Measurements from ENCODE around the gene PAQR6. TPM values are rescaled to one million over a fixed set of nuclear protein-coding genes. Genes with fewer than 3 reads are reported as not detected.
A peak's percentile ranks its signal among the peaks of the same experiment; 100 is the strongest.

PAQR6 gene
- total and polyA plus RNA-seq, 2 of the 8 experiments (the other 6 are each of a cell fraction or from before 2014, with no cell fraction given) = 7.1 to 11.3 TPM

DNA sequence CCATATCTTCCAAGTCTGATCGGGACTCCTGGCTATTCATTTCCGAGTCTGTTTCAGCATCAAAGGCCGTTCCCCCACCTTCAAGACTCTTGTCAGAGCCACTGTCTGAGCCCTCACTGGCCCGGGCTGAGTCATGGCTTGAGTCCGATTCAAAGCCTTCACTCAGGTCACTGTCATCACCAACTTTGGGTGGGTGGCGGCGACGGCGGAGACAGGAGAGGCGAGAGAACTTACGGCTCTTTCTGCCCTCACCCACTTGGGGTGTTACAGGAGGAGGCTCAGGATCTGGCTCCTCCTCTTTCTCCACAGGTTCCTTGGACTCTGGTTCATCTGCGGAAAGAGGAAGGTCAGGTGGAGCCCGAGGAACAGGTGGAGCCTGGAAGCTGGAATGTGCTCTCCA, 18.2 kb upstream of the PAQR6 start:
- POLR2A ChIA-PET (ENCODE audit: partially characterized antibody) = no interaction called here
- H3K79me1 ChIP-seq (ENCODE audit: low read depth, low read length) = no peaks in the 10 kb centered on the region
- H3K27ac ChIP-seq (ENCODE audit: low read depth, low read length) = no peak overlapping the region
- H3K18ac ChIP-seq (ENCODE audit: extremely low read depth, low read length) = no peak overlapping the region
- peaks cover 0 to 2% of the 10 kb centered on the region in 2 experiments; a peak in 1 of 4 replicates for H3K9me3 ChIP-seq (ENCODE audit: insufficient read depth in 2 of 2, low read depth in 1 of 2, low read length in 1 of 2)
- H3K36me3 ChIP-seq (ENCODE audit: control insufficient read depth in 2 of 4, insufficient read depth in 4 of 4, low read length in 3 of 4) = peaks cover 41 to 82% (median 73%) of the 10 kb centered on the region in 4 experiments
- H3K9ac ChIP-seq (replicated peaks in 1 of 4; ENCODE audit: extremely low read depth in 1 of 4, low read depth in 3 of 4, low read length in 3 of 4) = no peak overlapping the region
- DNase-seq (ENCODE audit: low read depth in 1 of 2, low spot score in 2 of 2) (no peak), FAIRE-seq (no peak)
- H3K14ac ChIP-seq (ENCODE audit: insufficient read length) = no peak overlapping the region
- no peak overlapping the region for H2BK15ac ChIP-seq (ENCODE audit: low read length)
- H2AK5ac ChIP-seq (ENCODE audit: low read depth, low read length) = no peak overlapping the region
- peaks cover 0 to 6% of the 10 kb centered on the region in 2 experiments for H4K20me1 ChIP-seq (replicated peaks in 1 of 2; ENCODE audit: control insufficient read depth in 1 of 2, insufficient read depth in 2 of 2, low read length in 2 of 2)
- H4K8ac ChIP-seq (ENCODE audit: extremely low read depth, insufficient read depth, low read length) = no peak overlapping the region
- 0 out of 3 replicates have a peak, but pooled peaks of 1 of the 2 experiments have one; percentile 4 for TF ChIP-seq POLR2A (IDR thresholded peaks at IDR 0.05; ENCODE audit: control extremely low read depth in 1 of 2, low read depth in 2 of 2, low read length in 2 of 2)
- TF ChIP-seq KDM4A (IDR thresholded peaks at IDR 0.05; ENCODE audit: low read depth, low read length, severe bottlenecking) = no peak
- H3K79me2 ChIP-seq (ENCODE audit: control insufficient read depth in 1 of 2, insufficient read depth in 2 of 2, low read length in 2 of 2) = no peaks in the 10 kb centered on the region
- no peak overlapping the region for H2BK5ac ChIP-seq (ENCODE audit: low read depth, low read length)
- no peaks in the 10 kb centered on the region for H3K4me1 ChIP-seq (replicated peaks in 1 of 4; ENCODE audit: control insufficient read depth in 3 of 4, insufficient read depth in 4 of 4, low read length in 3 of 4)
- no peak overlapping the region for H3K4me3 ChIP-seq (ENCODE audit: extremely low read depth in 1 of 4, insufficient read depth in 2 of 4, low read depth in 3 of 4, low read length in 4 of 4)
- H2AFZ ChIP-seq (ENCODE audit: low read length) = no peak overlapping the region
- H4K5ac ChIP-seq (ENCODE audit: insufficient read length, low read depth, low read length) = no peak overlapping the region
- no peak overlapping the region for H2BK120ac ChIP-seq (replicated peaks; ENCODE audit: low read depth, low read length)
- WGBS, 2 experiments (ENCODE audit: extremely low coverage in 1 of 2, insufficient coverage in 1 of 2, insufficient read length in 1 of 2, insufficient replicate concordance in 2 of 2, low coverage in 1 of 2, low lambda C conversion rate in 2 of 2, missing lambda C conversion rate in 1 of 2) = 96% methylated on average over 13 of the region's 13 CpGs; no CpG with 5 or more reads in 1 of the 2 experiments
- no peak overlapping the region for H4K91ac ChIP-seq (replicated peaks; ENCODE audit: insufficient read length, low read length)
- H2BK20ac ChIP-seq (ENCODE audit: low read length) = no peak overlapping the region
- H3K23me2 ChIP-seq (ENCODE audit: low read depth, low read length) = no peaks in the 10 kb centered on the region
- no peak overlapping the region for H2BK12ac ChIP-seq (ENCODE audit: low read depth, low read length)
- CTCF ChIA-PET (ENCODE audit: partially characterized antibody) = interaction anchor here (0.8 kb wide), 1 partner anchor 181 kb away, joined by 4 read pairs; no protein-coding TSS in a partner anchor
- no peaks in the 10 kb centered on the region for H3K27me3 ChIP-seq (replicated peaks in 1 of 4; ENCODE audit: control insufficient read depth in 3 of 4, extremely low read depth in 1 of 4, insufficient read depth in 3 of 4, low read length in 3 of 4)
- H3K4me2 ChIP-seq (ENCODE audit: insufficient read depth in 1 of 2, low read depth in 2 of 2, low read length in 2 of 2) = no peak overlapping the region
- no peak overlapping the region for H3K23ac ChIP-seq (ENCODE audit: insufficient read length)
- no peak overlapping the region for H3K4ac ChIP-seq (replicated peaks; ENCODE audit: insufficient read length, low read depth, low read length)
- no peak overlapping the region for H3K56ac ChIP-seq (replicated peaks; ENCODE audit: insufficient read length, low read depth, low read length)
